GM21737 (cell line): ENCODE data around the gene MRPS11.
"Not testable (repeated sequence)": the region's sequence is repeated elsewhere in the genome, so short reads cannot be mapped to it uniquely, and the experiment has no call there.

Experiments used
- ATAC-seq: cut with Tn5 transposase; IDR thresholded peaks from one replicate; pipeline ENCODE4 v1.9.1; 2021; ENCODE audit warnings: mild to moderate bottlenecking, moderate library complexity; ENCODE audit not compliant: unreplicated experiment

Gene MRPS11

DNA sequence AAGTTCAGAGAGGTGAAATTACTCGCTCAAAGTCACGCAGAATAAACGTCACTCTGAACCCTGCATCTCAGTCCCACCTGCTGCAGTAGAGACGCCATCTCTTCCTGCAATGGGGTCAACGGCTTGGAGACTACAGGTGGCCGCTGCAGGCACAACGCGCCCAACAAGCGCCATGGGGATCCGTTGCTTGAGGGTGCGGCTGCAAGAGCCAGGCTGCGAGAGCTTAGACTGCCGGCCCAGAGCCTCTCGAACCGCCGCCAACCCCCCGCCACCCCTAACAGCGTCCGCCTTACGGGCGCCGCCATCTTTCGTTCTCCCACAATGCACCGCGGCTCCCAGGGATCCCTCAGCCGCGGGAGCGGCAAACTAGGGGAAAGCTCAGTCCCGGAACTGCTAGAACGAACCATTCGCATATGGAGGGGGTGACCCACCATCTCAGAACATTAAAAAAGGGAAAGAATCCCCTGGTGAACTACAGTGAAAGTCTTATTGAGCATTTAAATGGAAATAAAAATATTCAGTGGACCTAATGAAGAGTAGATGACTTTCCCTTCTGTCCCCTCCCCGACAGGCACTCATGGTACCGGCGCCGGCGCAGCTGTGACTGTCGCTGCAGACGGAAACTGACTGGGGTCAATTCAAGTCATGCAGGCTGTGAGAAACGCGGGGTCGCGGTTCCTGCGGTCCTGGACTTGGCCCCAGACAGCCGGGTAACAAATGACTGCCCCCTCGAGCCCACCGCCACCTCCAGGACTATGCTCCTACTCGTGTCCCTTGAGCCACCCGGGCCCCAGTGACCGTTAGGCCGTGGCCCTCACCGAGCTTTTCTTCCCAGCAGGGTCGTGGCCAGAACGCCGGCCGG, at the start of gene MRPS11, which contains the start of gene MRPL46:
TSS of gene MRPS11 (plus strand) at position 636 of the 862 bp plus-strand sequence. CDS start at position 646, 10 bp downstream.
TSS of gene MRPL46 (minus strand) at position 316 of the 862 bp plus-strand sequence. CDS start at position 305, 11 bp downstream.
- ATAC-seq: peak; percentile 80

DNA sequence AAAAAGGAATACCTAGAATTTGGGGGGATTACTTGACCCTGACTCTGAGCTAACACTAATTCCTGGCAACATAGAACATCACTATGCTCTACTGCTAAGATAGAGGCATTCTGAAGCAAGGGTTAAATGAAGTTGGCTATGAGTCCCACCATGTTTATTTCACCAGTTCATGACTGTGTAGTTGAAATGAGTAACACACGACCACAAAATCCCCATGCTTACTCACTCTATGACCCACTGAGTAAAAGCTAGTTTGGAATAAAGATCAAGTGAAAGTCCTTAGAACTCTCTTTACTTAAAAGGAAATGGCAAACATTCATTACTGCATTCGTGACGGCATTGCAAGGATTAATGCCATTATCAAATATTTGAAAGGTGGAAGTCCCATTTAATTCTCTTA, 47.7 kb upstream of the MRPS11 start:
- no peak for ATAC-seq

- ATAC-seq: no peak
Observed at GRCh38 chr15:88423331-88423730, 44.2 kb upstream of the MRPS11 start.

GRCh38 chr15:88426304-88426703, 41.2 kb upstream of the MRPS11 start:
- no peak for ATAC-seq

DNA sequence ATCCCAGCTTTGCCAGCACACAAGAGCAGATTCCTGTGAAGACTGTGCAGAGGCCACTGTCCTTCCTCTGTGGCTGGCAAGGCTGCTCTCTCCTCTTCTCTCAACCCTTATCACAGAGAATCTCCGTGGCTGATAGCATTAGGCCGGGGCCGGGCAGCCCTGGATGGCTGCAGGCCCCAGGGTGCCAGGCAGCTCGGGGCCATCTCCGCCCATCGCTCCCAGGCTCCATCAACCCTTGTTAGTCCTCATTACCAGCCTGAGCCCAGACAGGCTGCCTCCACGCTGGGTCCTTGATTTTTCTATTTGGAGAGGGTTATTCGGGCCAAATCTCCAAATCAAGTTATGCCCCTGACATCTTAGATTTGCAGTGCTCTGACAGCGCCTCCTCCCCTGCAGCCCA, 39.5 kb upstream of the MRPS11 start:
- ATAC-seq: no peak

GRCh38 chr15:88428805-88429605, 38.5 kb upstream of the MRPS11 start:
- no peak for ATAC-seq

GRCh38 chr15:88430051-88430450, 37.5 kb upstream of the MRPS11 start:
- no peak for ATAC-seq

DNA sequence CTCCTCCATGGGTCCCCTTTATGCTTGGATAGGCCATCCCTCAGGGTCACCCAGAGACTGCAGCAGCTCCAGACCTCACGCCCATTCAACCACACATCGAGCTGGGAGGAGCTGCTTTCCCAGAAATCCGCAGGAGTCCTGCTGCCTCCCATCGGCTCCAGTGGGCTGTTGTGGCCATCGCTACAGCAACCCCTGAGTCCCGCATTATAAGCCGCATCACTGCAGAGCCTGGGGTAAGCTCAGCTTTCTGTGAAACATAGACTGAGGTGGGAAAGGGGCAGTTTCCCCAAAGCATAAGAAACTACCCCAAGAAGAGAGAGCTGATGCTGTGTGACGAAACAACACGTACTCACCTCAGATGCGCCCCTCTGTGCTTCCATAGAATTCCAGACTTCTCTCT, 36.1 kb upstream of the MRPS11 start:
- ATAC-seq: no peak

DNA sequence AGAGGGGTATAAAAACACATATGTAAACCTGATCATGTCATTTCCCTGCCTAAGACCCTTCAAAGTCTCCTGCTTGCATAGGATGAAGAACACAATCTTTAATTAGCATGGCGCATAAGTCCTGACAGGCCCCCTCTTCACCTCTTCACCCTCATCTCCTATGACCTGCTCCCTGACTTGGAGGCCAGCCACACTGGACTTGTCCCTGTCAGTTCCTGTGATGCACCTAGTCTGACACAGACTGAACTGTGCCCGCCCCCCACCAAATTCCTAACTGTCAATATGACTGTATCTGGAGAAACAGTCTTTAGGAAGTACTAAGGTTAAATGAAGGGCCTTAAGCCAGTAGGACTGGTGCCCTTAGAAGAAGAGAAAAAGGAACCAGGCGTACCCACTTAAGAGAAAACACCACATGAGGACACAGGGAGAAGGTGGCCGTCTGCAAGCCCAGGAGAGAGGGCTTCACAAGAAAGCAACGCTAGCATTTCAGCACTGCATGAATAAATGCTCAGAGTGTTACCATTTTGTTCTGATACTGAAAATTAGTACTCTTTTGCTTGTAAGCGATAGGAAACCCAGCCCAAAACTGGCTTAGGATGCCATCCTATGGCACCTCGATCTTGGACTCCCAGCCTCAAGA, 34.3 kb upstream of the MRPS11 start:
- ATAC-seq: no peak

DNA sequence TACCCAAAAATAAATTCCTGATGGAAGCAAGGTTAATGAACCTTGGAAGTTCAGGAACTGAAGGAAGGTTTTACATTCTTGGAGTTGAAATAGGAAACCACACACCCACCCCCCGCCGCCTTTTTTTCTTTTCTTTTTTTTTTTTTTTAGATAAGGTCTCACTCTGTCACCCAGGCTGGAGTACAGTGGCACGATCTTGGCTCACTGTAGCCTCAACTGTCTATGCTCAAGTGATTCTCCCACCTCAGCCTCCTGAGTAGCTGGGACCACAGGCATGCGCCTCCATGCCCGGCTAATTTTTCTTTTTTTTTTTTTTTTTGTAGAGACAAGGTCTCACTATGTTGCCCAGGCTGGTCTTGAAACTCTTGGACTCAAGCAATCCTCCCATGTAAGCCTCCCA, 33.4 kb upstream of the MRPS11 start:
- not testable (repeated sequence) for ATAC-seq

DNA sequence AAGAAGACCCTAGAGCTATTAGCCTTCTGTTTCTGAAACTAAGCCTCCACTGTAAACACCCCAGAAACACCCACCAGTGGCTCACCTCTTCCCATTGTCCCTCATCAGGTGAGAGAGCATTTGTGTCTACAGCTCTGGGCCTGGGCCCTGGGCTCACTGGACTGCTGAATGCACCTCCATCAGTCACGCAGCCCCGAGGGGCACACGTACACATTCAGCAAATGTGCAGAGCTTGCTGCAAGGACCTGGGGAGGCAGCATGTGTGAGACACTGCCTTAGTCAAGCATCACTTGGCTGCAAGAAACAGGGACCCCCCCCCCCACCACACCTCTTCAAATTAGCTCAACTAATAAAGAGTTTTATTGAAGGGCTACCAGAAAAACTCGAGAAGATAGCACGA, 29.3 kb upstream of the MRPS11 start:
- no peak for ATAC-seq

GRCh38 chr15:88440021-88440420, 27.5 kb upstream of the MRPS11 start:
- no peak for ATAC-seq

- no peak for ATAC-seq
Observed at GRCh38 chr15:88441076-88441730, 26.3 kb upstream of the MRPS11 start.

- ATAC-seq: no peak
Observed at GRCh38 chr15:88447206-88447605, 20.3 kb upstream of the MRPS11 start.

- no peak for ATAC-seq
Observed at GRCh38 chr15:88447741-88448140, 19.8 kb upstream of the MRPS11 start.

DNA sequence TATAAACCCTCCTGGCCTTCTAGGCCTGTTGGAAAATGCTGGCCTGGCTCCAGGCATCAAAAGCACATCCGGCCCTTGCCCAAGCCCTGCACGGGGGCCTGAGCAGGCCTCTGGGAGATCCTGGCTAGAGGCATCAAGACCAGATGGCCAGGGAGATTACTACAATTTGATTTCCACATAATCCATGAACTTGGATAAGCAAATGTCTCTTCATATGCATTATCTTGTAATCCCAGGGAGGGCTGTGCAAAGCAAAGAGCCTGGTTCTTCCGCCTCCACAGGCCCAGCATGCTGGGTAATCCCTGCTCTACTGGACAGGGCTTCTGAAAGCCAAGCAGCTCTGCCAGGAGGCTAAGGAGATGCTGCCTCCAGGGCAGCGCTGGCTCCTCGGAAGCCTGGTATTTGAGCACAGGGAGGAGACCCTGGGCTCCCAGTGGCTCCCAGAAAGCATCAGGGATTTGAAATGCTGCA, 18.5 kb upstream of the MRPS11 start:
- no peak for ATAC-seq

- ATAC-seq: no peak
Observed at GRCh38 chr15:88449581-88449980, 17.9 kb upstream of the MRPS11 start.

GRCh38 chr15:88450125-88450798, 17.2 kb upstream of the MRPS11 start:
- ATAC-seq: peak; percentile 51

DNA sequence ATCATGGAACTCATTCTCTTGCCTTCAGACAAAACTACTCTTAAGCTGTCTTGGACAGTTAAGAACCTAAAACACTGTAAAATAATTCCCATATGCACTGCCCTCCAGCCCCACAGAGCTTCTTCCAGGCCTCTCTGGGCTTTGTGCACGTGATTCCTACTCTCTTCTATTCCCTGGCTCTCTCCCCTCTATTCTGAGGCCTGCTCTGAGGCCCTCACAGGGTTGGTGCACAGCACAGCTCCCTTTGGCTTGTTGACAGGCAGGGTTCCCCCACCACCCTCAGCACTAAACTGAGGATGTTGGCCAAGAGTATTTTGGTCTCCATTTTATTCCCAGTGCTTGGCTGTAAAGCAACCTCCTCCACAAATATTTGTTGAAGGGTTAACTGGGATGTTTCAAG, 13.9 kb upstream of the MRPS11 start:
- ATAC-seq: no peak

GRCh38 chr15:88454236-88454635, 13.3 kb upstream of the MRPS11 start:
- no peak for ATAC-seq
